ENCODE results near the gene THBS2.
"Not testable (repeated sequence)": the region's sequence is repeated elsewhere in the genome, so short reads cannot be mapped to it uniquely, and the experiment has no call there.

Gene THBS2

DNA sequence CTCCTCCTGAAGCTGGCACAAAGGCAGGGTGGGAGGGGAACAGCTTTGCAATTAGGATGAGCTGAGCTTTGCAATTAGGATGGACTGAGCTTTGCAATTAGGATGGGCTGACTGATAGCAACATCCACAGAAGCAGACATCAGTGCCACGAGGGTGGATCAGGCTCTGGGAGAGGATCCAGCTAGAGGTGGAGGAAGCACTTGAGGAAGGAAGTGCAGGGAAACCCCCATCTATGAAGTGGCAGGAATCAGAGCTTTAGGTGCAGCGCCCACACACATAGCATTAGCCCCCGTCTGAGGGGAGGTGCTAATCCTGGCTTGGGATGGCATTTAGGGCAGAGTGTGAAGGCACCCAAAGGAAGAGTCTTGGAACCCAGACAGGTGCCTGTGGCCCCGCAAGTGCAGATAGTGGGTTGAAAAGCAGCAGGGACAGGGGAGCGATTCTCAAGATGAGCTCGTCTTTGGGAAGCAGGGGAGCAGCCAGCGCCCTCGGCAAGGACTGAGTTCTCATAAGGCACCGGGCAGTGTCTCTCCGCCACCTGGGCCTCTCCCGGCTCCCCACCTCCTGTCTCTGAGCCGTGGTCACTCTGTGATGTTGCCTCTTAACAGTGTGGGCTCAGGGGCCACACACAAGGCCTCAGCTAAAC, 12.0 kb upstream of the THBS2 start:
- Mint-ChIP-seq H3K4me3 (no peak overlapping the region), H3K4me1 (ENCODE audit: low read depth) (no peaks in the 10 kb centered on the region), H3K36me3 (ENCODE audit: low read depth) (no peaks in the 10 kb centered on the region), H3K9me3 (no peaks in the 10 kb centered on the region), H3K27ac (no peak overlapping the region), H3K27me3 (ENCODE audit: low read depth) (no peaks in the 10 kb centered on the region)

DNA sequence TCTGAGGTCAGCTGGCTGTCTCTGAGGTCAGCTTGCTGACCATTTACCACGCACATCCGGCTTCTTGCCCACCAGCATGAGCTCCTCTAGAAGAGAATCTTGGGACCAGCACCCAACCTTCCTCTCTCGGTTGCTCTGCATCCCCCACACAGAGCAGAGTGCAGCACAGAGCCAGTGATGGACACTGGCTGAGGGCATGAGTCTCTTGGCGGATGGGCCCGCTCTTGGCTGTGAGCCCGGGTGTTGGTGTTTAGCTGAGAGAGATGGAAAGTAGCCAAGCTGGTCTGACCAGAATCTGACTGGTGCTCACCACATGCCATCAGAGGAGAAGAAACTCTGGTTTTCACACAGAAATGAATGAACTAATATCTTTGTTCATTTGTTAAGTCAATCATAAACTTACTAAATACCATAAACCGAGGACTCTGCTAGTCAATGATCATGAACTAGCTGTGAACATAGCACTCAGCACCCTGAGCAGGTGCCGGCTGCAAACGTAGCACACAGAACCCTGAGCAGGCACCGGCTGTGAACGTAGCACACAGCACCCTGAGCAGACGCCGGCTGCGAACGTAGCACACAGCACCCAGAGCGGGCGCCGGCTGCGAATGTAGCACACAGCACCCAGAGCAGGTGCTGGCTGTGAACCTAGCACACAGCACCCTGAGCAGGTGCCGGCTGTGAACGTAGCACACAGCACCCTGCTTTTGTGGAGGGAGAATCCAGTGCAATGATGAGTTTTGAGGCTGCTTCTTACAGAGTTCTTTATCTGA, 10.4 kb upstream of the THBS2 start:
- no peaks in the 10 kb centered on the region for H3K27me3 Mint-ChIP-seq (ENCODE audit: low read depth)
- H3K9me3 Mint-ChIP-seq, result no peaks in the 10 kb centered on the region
- no peak overlapping the region for H3K4me3 Mint-ChIP-seq
- no peaks in the 10 kb centered on the region for H3K4me1 Mint-ChIP-seq (ENCODE audit: low read depth)
- H3K27ac Mint-ChIP-seq, result peak overlapping the region; percentile 24
- H3K36me3 Mint-ChIP-seq (ENCODE audit: low read depth), result no peaks in the 10 kb centered on the region

DNA sequence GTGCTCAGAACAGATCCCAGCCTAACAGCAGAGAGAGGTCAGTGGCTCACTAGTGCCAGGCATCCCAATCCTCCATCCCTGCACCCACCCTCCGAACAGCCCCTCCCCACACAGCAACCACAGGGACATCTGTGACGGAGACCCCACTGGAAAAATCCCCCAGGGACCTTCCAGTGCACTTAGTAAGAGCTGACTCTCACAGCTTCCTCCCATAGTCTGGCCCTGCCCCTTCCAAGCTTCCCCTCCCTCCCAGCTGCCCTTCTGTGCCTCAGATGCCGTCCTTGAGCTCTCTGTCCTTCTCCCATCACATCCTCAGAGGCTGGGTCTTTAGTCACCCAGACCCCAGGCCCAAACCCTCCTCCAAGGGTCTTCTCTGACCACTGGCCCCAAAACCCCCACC, 9.7 kb upstream of the THBS2 start:
- no peaks in the 10 kb centered on the region for H3K9me3 Mint-ChIP-seq
- no peaks in the 10 kb centered on the region for H3K27me3 Mint-ChIP-seq (ENCODE audit: low read depth)
- H3K4me3 Mint-ChIP-seq, result no peak overlapping the region
- no peak overlapping the region for H3K27ac Mint-ChIP-seq
- no peaks in the 10 kb centered on the region for H3K4me1 Mint-ChIP-seq (ENCODE audit: low read depth)
- no peaks in the 10 kb centered on the region for H3K36me3 Mint-ChIP-seq (ENCODE audit: low read depth)

DNA sequence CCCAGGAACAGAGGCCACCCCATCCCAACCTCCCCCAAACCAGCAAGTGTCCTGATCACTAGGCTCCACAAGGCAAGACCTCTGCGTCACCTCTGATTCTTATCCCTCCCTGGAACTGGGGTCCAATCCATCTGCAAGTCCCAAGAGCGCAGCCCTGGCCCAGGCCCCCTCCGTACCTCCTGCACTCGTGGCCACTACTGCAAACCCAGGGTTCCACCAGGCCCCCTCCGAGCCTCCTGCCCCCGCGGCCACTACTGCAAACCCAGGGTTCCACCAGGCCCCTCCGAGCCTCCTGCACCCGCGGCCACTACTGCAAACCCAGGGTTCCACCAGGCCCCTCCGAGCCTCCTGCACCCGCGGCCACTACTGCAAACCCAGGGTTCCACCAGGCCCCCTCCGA, 9.0 kb upstream of the THBS2 start:
- not testable (repeated sequence) for H3K36me3 Mint-ChIP-seq (ENCODE audit: low read depth); H3K9me3 Mint-ChIP-seq; H3K4me1 Mint-ChIP-seq (ENCODE audit: low read depth); H3K27me3 Mint-ChIP-seq (ENCODE audit: low read depth); H3K27ac Mint-ChIP-seq; H3K4me3 Mint-ChIP-seq

DNA sequence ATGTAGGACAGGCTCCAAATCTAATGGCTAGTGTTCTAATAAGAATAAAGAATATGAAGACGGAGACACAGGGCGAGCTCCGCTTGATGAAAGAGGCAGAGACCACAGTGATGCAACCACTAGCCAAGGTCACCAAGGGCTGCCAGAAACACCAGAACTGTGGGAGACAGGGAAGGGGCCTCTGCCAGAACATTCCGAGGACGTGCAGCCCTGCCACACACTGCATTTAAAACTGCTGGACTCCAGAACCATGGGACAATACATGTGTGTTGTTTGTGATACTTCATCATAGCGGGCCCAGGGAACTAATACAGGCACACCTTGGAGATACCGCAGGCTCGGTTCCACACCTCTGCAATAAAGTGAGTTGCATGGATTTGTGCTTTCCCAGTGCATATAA, 2.9 kb upstream of the THBS2 start:
- no peak overlapping the region for H3K27ac Mint-ChIP-seq
- no peaks in the 10 kb centered on the region for H3K36me3 Mint-ChIP-seq (ENCODE audit: low read depth)
- H3K4me1 Mint-ChIP-seq (ENCODE audit: low read depth), result peaks cover 3% of the 10 kb centered on the region
- no peaks in the 10 kb centered on the region for H3K9me3 Mint-ChIP-seq
- peaks cover 40% of the 10 kb centered on the region for H3K27me3 Mint-ChIP-seq (ENCODE audit: low read depth)
- no peak overlapping the region for H3K4me3 Mint-ChIP-seq

DNA sequence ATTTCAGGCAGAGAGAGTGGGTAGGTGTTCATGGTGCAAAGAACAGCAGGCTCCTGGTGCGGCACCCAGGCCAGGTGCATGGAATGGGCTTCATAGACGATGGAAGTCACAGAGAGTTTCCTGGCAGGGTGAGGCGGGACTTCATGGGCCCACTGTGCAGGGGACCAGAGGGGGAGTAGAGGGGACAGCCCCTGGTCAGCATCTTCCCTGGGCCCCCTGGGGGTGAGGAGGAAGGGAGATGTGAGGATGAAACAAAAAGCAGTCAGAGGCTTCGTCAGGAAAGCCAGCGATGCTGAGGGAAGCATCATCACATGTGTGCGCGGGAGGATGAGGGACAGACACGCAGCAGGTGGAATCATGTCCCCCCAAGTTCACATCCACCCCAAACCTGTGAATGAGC, 2.4 kb upstream of the THBS2 start:
- peaks cover 3% of the 10 kb centered on the region for H3K4me1 Mint-ChIP-seq (ENCODE audit: low read depth)
- no peak overlapping the region for H3K4me3 Mint-ChIP-seq
- no peaks in the 10 kb centered on the region for H3K36me3 Mint-ChIP-seq (ENCODE audit: low read depth)
- peaks cover 41% of the 10 kb centered on the region for H3K27me3 Mint-ChIP-seq (ENCODE audit: low read depth)
- H3K27ac Mint-ChIP-seq, result no peak overlapping the region
- H3K9me3 Mint-ChIP-seq, result no peaks in the 10 kb centered on the region

DNA sequence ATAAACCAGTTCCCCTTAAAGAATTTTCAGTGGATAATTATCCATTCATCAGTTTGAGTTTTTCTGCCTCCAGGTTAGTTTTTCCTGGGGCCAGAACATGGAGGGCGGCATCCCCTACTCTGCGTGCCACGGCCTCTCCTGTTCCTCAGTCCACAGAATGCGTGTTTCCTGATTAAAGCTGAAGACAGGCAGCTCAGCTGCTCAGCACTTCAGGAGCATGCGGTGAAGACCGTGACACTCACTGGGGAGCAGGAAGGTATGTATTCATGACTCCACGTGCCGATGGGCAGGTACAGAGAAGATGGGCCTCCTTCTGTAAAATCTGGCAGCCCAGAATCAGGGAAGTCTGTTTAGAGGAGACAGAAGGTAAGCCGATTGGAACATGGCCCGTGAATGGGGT, 2.0 kb upstream of the THBS2 start:
- Mint-ChIP-seq H3K4me1 (ENCODE audit: low read depth) (peaks cover 3% of the 10 kb centered on the region), H3K27ac (no peak overlapping the region), H3K9me3 (no peaks in the 10 kb centered on the region), H3K27me3 (ENCODE audit: low read depth) (peaks cover 45% of the 10 kb centered on the region), H3K36me3 (ENCODE audit: low read depth) (no peaks in the 10 kb centered on the region), H3K4me3 (no peak overlapping the region)

DNA sequence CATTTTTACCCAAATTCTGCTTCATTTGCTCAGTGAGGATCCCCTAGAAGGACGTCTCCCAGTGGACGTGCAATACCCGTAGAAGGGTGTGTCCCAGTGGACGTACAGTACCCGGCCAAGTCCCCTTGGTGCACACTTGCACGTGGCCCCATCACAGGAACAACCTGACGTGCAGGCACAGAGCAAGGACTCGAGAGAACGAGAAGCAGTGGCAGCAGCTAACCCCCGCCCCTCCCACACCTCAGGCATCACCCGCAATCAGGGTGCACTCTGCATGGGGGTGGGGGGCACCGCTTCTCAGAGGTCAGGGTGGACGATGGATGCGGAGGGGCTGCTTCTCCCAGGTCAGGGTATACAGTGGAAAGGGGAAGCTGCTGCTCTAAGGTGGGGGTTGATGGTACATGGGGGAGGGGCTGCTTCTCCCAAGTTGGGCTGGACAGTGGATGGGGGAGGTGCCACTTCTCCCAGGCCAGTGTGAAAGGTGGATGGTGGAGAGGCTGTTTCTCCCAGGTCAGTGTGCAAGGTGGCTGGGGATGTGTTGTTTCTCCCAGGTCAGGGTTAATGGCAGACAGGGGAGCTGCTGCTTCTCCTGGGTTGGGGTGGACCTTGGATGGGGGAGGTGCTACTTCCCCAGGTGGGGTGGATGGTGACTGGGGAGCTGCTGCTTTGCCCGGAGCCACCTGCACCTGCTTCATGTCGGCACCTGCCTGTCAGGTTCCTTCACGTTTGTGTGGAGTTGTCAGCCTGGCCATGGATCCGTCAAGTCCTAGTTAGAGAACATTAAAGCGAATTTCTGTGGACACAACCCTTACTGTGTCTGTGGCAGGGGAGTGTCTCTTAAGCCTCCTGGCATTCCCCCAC, 1.0 kb upstream of the THBS2 start:
- no peak overlapping the region for H3K27ac Mint-ChIP-seq
- H3K36me3 Mint-ChIP-seq (ENCODE audit: low read depth), result no peaks in the 10 kb centered on the region
- H3K4me3 Mint-ChIP-seq, result no peak overlapping the region
- no peaks in the 10 kb centered on the region for H3K9me3 Mint-ChIP-seq
- peaks cover 3% of the 10 kb centered on the region for H3K4me1 Mint-ChIP-seq (ENCODE audit: low read depth)
- H3K27me3 Mint-ChIP-seq (ENCODE audit: low read depth), result peaks cover 52% of the 10 kb centered on the region

DNA sequence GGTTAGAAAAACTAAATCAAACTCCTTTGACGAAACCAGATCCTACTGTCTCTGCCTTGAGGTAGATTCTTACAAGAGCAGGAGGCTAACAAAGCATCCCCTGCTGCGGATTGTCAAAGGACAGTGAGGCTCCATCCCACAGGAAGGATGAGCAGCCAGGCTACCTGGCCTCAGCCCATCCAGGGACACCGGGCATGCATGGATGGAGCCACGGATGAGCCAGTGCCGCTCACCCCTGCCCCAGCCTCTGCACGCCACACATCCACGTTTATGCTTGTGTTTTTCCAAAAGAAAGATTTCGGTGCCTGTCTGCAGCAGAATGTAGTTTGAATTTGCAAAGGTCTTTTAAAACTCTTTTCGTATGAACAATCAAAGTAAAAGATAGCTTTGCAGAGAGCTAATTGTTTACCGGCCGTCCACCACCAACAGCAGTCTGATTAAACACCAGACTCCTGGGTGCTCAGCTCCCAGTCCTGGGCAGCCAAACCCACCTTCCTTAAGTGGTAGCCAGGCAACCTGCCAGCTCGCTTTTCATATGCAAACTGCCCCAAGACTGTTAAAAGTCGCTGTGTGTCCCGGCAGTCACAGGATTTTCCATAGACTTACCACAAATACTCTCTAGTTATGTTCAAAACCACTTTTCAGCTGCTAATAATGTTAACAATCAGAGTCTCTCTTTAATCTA, 999 bp downstream of the THBS2 start:
- peaks cover 51% of the 10 kb centered on the region for H3K27me3 Mint-ChIP-seq (ENCODE audit: low read depth)
- no peak overlapping the region for H3K4me3 Mint-ChIP-seq
- no peaks in the 10 kb centered on the region for H3K36me3 Mint-ChIP-seq (ENCODE audit: low read depth)
- no peak overlapping the region for H3K27ac Mint-ChIP-seq
- peaks cover 5% of the 10 kb centered on the region for H3K9me3 Mint-ChIP-seq
- peaks cover 3% of the 10 kb centered on the region for H3K4me1 Mint-ChIP-seq (ENCODE audit: low read depth)

DNA sequence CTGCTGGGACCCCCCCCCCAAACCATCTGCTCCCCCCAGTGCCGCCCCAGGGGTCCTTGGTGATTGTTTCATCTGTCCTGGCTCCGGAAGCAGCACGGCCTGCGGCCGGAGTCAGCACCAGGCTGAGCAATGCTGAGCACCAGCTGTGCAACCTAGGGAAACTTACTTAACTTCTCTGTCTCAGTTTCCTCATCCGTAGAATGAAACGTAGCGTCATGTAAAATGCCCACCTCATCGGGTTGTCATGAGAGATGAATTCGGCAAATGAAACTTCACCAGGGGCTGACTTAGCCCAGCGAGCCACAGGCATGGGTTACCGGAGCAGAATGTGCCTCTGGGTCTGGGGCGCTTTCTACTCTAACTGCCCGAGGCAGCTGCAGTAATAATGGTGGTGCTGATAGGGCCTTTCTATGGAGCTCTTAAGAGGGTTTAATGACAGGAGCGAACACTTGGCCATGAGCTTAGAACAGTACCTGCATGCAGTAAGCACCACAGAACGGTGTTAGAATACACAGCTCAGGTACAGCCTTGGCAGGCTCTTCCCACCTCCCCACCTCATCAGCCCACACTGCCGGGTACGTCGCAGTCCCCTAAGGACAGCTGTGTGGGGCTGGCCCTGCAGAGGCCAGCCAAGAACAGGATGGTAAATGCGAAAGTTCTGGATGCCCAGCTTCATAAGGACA, 1.7 kb downstream of the THBS2 start:
- Mint-ChIP-seq H3K27me3 (ENCODE audit: low read depth) (peaks cover 48% of the 10 kb centered on the region), H3K4me1 (ENCODE audit: low read depth) (peaks cover 3% of the 10 kb centered on the region), H3K27ac (no peak overlapping the region), H3K36me3 (ENCODE audit: low read depth) (no peaks in the 10 kb centered on the region), H3K4me3 (no peak overlapping the region), H3K9me3 (peaks cover 11% of the 10 kb centered on the region)

DNA sequence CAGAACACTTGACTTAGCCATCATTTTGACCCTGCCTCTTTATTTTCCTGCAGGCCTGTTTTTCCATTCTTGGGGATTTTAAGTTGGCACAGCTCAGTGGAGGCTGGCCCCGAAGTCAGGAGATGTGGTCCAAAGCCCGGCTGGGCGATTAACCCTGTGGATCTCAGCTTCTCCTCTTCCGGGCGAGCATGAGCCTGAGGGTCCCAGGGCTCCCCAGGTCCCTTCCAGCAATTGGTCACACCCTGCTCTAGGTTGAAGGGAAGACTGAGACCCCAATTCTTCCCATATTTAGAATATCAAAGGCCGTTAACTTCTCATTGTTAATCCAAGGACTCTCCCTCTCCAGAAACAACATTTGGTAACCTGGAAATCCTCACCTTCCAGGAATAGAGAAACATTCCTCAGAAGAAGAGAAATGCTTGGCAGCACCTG, 2.3 kb downstream of the THBS2 start:
- Mint-ChIP-seq H3K27ac (no peak overlapping the region), H3K4me3 (no peak overlapping the region), H3K27me3 (ENCODE audit: low read depth) (peaks cover 48% of the 10 kb centered on the region), H3K4me1 (ENCODE audit: low read depth) (peaks cover 3% of the 10 kb centered on the region), H3K36me3 (ENCODE audit: low read depth) (no peaks in the 10 kb centered on the region), H3K9me3 (peaks cover 11% of the 10 kb centered on the region)

DNA sequence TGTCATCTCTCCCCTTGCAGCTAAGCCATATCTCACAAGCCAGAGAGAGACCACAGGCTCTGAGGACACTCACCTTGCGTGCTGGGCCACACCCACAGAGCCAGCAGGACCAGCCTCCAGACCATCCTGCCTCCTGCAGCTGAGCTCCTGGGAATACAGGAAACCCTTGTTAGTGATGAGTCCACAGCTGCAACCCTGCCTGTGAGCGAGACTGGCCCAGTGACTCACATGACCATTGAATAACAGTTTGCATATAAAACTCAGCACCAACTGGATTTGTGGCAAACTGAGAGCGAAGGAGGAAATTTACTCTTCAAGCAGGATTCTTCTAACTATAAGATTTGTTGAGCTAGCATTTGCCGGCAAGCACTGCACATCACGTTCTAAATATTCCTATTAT, 3.0 kb downstream of the THBS2 start:
- Mint-ChIP-seq H3K4me3 (no peak overlapping the region), H3K9me3 (peaks cover 11% of the 10 kb centered on the region), H3K4me1 (ENCODE audit: low read depth) (peaks cover 3% of the 10 kb centered on the region), H3K27ac (no peak overlapping the region), H3K27me3 (ENCODE audit: low read depth) (peaks cover 48% of the 10 kb centered on the region), H3K36me3 (ENCODE audit: low read depth) (no peaks in the 10 kb centered on the region)

DNA sequence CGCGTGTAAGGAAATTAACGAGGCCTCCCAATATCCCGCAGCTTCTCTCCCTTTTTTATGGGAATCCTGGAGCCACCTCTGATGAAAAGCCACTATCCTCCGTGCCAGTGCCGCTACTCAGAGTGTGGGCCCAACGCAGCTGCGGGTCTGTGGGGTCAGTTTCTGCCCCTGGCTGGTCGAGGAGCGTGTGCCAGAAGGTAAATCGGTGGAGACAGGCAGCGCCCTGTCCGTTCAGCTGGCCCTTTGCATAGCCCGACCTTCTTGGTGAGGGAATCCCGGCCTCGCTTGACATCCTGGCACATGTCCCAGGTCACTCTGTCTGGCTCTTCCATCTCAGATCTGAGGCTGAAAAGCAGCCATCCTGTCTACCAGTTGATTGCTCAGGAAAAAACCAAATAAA, 4.6 kb downstream of the THBS2 start:
- Mint-ChIP-seq H3K27me3 (ENCODE audit: low read depth) (peaks cover 36% of the 10 kb centered on the region), H3K4me1 (ENCODE audit: low read depth) (peaks cover 3% of the 10 kb centered on the region), H3K36me3 (ENCODE audit: low read depth) (no peaks in the 10 kb centered on the region), H3K9me3 (peaks cover 11% of the 10 kb centered on the region), H3K27ac (no peak overlapping the region), H3K4me3 (no peak overlapping the region)

DNA sequence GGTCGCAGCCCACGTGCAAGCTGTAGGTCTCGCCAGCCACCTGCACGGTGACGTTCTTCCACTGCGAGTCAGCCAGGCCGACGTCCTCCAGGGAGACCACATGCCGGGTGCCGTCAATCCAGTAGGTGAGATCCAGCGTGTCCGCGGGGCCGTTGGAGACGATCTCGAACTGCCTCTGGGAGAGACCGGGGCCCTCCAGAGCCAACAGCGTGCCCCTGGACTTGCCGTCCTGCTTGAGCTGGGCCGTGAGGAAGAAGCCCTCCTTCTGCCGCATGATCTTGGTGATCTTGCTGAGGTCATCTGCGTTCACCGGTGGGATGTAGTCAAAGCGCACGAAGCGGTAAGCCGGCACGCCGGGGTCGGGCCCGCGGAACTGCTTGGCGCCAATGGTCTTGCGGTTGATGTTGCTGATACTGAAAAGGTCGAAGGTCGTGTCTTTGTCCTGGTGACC, 5.1 kb downstream of the THBS2 start:
- Mint-ChIP-seq H3K4me3 (no peak overlapping the region), H3K27me3 (ENCODE audit: low read depth) (peaks cover 31% of the 10 kb centered on the region), H3K27ac (no peak overlapping the region), H3K36me3 (ENCODE audit: low read depth) (no peaks in the 10 kb centered on the region), H3K9me3 (peaks cover 13% of the 10 kb centered on the region), H3K4me1 (ENCODE audit: low read depth) (peaks cover 3% of the 10 kb centered on the region)

Measured in T-helper 1 cell treated with Interleukin-12 subunit alpha and Interleukin-12 subunit beta and Interleukin-4 antibody, amounts not matched to agents 30 μg/mL and 1 μg/mL, for 36 hours (primary cell).